Upper lobe of left lung (tissue), 4 donors: Measurements from ENCODE around the gene CDKAL1.

Source experiments
- CTCF ChIP-seq, 6 experiments: fragments of 450-650 bp in 4 of 6; fragments of 200-600 bp in 2 of 6; sonication (generic) in 2 of 6; IDR thresholded peaks; one replicate each; pipeline ENCODE4 v1.5.1; 2016 to 2019; ENCODE audit warnings: antibody characterized with exemption in 6 of 6
- POLR2AphosphoS5 ChIP-seq, 2 donors: sonication (generic); formaldehyde crosslinking; IDR thresholded peaks; one replicate each; pipeline ENCODE4 v1.5.1; 2017; ENCODE audit warnings: antibody characterized with exemption in 2 of 2

DNA sequence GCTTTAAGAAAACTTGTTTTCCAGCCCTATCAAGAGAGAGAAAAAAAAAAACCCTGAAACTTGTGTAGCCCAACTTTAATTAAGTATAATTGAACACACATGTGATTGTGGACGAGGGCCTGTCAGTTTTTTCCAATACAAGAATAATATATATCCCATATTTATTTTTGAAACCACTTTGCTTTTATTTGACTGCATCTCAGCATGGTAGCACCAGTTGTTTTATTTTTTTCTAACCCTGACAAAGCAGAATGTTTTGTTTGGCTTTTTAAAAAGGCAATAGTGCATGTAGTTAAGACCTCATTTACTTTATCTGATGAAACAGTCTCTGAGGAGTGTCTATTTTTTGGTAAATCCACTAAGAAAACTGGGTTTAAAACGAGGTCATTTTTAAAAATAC is 257.7 kb downstream of the CDKAL1 start:
- TF ChIP-seq CTCF (IDR thresholded peaks at IDR 0.05) (no peak), POLR2AphosphoS5 (IDR thresholded peaks at IDR 0.05) (no peak)
